Lung (tissue), 12 donors: ENCODE measurements around the gene ANKRD11. TPM values are rescaled to one million over a fixed set of nuclear protein-coding genes. Genes with fewer than 3 reads are reported as not detected.

Source experiments
- ATAC-seq: fragments of 200-7000 bp; cut with Tn5 transposase; one replicate; pipeline ENCODE4 v1.9.1; 2020; ENCODE audit warnings: moderate number of reproducible peaks; ENCODE audit not compliant: insufficient read depth, low FRiP score
- DNase-seq, 3 donors: peaks; one replicate each; pipeline ENCODE4 v3.0.0-alpha.2; 2013 to 2017
- H3K27ac ChIP-seq, 2 donors: one replicate each; pipeline ENCODE4 v1.5.1; 2013; ENCODE audit warnings: mild to moderate bottlenecking in 2 of 2, moderate library complexity in 2 of 2, control low read depth in 1 of 2, inconsistent platforms in 1 of 2, low read depth in 1 of 2, low read length in 1 of 2
- H3K27me3 ChIP-seq, 3 donors: one replicate each; pipeline ENCODE4 v1.5.1; 2013; ENCODE audit warnings: low read length in 2 of 3; ENCODE audit not compliant: control insufficient read depth in 3 of 3, insufficient read depth in 3 of 3
- H3K36me3 ChIP-seq, 4 donors: one replicate each; pipeline ENCODE4 v1.5.1; 2013; ENCODE audit warnings: low read length in 4 of 4, mild to moderate bottlenecking in 1 of 4, moderate library complexity in 1 of 4; ENCODE audit not compliant: control insufficient read depth in 4 of 4, insufficient read depth in 4 of 4
- H3K4me1 ChIP-seq, 5 donors: one replicate each; pipeline ENCODE4 v1.5.1; 2013; ENCODE audit warnings: low read length in 5 of 5, mild to moderate bottlenecking in 2 of 5, moderate library complexity in 1 of 5; ENCODE audit not compliant: control insufficient read depth in 5 of 5, insufficient read depth in 5 of 5
- H3K4me3 ChIP-seq: one replicate; pipeline ENCODE4 v1.5.1; 2013; ENCODE audit warnings: mild to moderate bottlenecking, control low read depth, moderate library complexity
- H3K9ac ChIP-seq, 2 donors: one replicate each; pipeline ENCODE4 v1.5.1; 2013; ENCODE audit warnings: low read length in 2 of 2, control low read depth in 1 of 2; ENCODE audit not compliant: insufficient read depth in 1 of 2
- H3K9me3 ChIP-seq, 4 donors: one replicate each; pipeline ENCODE4 v1.5.1; 2013; ENCODE audit warnings: low read length in 3 of 4, mild to moderate bottlenecking in 1 of 4, moderate library complexity in 1 of 4; ENCODE audit not compliant: control insufficient read depth in 4 of 4, insufficient read depth in 3 of 4
- CTCF ChIP-seq: IDR thresholded peaks from 2 replicates; pipeline ENCODE4 v1.5.1; 2012; ENCODE audit warnings: mild to moderate bottlenecking; ENCODE audit errors: control extremely low read depth, extremely low read depth
- whole genome bisulfite sequencing, 2 donors: extraction: QIAGEN DNeasy Blood & Tissue Kit; methylation state at CpG; one replicate each; pipeline ENCODE4 v1.1.7; 2013; 5-methylcytosine and 5-hydroxymethylcytosine counted together
- polyA plus RNA-seq, 2 donors: library from polyadenylated mRNA; stranded (reverse); fragments of 200-250 nt; gene quantifications; one replicate each; pipeline ENCODE4 v1.2.1, GENCODE V29; 2013
- total RNA-seq, 2 donors: library from RNA; depleted of rRNA in 1 of 2; stranded (reverse); fragments of >200 nt in 1 of 2; gene quantifications; one replicate each; pipeline ENCODE4 v1.2.1, GENCODE V29; 2014 to 2021
- donor health status: control.
- donor health status: control.
- donor health status: Bipolar disorder and iron deficiency.
- donor health status: healthy.
- donor health status: DM: yes; HTN: yes; CAD: no.

ANKRD11 gene
- total and polyA plus RNA-seq, 4 donors: 58.5 to 162 (median 89.5) TPM

- H3K36me3 ChIP-seq: peaks cover 9 to 78% (median 26%) of the 10 kb centered on the region in 4 donors
- DNase-seq (no peak), ATAC-seq (no peak)
- 96% methylated on average over 58 to 65 of the region's 65 CpGs for WGBS, 2 donors
- no peak for TF ChIP-seq CTCF
- no peak overlapping the region for H3K9ac ChIP-seq
- H3K27me3 ChIP-seq: no peaks in the 10 kb centered on the region
- no peaks in the 10 kb centered on the region for H3K9me3 ChIP-seq
- H3K4me1 ChIP-seq: no peaks in the 10 kb centered on the region
- no peak overlapping the region for H3K4me3 ChIP-seq
- no peak overlapping the region for H3K27ac ChIP-seq
Observed at GRCh38 chr16:89279666-89280481, 210.5 kb downstream of the ANKRD11 start.

GRCh38 chr16:89278441-89279240, 211.7 kb downstream of the ANKRD11 start:
- TF ChIP-seq CTCF: no peak
- ATAC-seq (no peak), DNase-seq (no peak)
- 94 to 97% methylated on average over 36 of the region's 36 CpGs for WGBS, 2 donors
- no peak overlapping the region for H3K9ac ChIP-seq
- no peaks in the 10 kb centered on the region for H3K27me3 ChIP-seq
- peaks cover 0 to 84% (median 22%) of the 10 kb centered on the region in 4 donors for H3K36me3 ChIP-seq
- no peak overlapping the region for H3K27ac ChIP-seq
- no peak overlapping the region for H3K4me3 ChIP-seq
- no peaks in the 10 kb centered on the region for H3K9me3 ChIP-seq
- no peaks in the 10 kb centered on the region for H3K4me1 ChIP-seq

GRCh38 chr16:89277641-89278341, 212.6 kb downstream of the ANKRD11 start:
- Histone ChIP-seq H3K27ac (no peak overlapping the region), H3K4me3 (no peak overlapping the region), H3K9ac (no peak overlapping the region), H3K4me1 (no peaks in the 10 kb centered on the region), H3K27me3 (no peaks in the 10 kb centered on the region), H3K36me3 (peaks cover 4 to 83% (median 24%) of the 10 kb centered on the region in 4 donors), H3K9me3 (no peaks in the 10 kb centered on the region)
- whole genome bisulfite sequencing, 2 donors: 89 to 92% methylated on average over 33 of the region's 33 CpGs
- TF ChIP-seq CTCF: no peak
- ATAC-seq (no peak), DNase-seq (no peak)
